ENCODE measurements around the gene DQX1. TPM values are rescaled to one million over a fixed set of nuclear protein-coding genes. Genes with fewer than 3 reads are reported as not detected.
A peak's percentile ranks its signal among the peaks of the same experiment; 100 is the strongest.

The DQX1 gene
- polyA plus RNA-seq, 2 donors: 3.4 to 7.3 TPM

DNA sequence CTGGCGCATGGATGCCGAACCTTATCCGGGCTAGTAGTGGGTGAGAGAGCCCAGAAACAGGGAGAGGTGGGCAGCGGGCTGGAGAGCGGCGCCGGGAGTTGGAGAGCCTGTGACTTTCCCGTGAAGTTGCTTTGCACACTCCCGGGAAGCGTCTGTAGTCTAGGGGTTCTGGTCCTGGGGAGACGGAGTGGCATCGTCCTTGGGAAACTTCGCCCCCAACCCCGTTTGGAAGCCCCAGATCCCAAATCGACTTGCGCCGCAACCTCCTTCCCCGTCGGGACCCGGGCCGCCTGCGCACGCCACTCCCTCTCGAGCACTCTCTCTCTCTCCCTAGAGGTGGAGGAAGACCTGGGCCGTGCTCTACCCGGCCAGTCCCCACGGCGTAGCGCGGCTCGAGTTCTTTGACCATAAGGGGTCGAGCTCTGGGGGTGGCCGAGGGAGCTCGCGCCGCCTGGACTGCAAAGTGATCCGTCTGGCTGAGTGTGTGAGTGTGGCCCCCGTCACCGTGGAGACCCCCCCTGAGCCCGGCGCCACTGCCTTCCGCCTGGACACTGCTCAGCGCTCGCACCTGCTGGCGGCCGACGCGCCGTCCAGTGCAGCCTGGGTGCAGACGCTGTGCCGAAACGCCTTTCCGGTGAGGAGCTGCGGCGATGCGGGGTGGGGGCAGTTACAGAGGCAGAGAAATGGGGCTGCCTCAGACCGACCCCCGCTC, 28.9 kb upstream of the DQX1 start:
- WGBS, 2 donors: 11 to 19% methylated on average over 56 to 58 of the region's 58 CpGs
- H3K27ac ChIP-seq (ENCODE audit: low read depth in 2 of 2, low read length in 1 of 2): peak overlapping the region; percentile 77 to 81
- peaks cover 0 to 7% of the 10 kb centered on the region in 2 donors for H3K4me1 ChIP-seq (ENCODE audit: control insufficient read depth in 2 of 2, insufficient read depth in 2 of 2, low read length in 1 of 2)
- H3K27me3 ChIP-seq (ENCODE audit: control insufficient read depth in 1 of 2, insufficient read depth in 2 of 2, low read length in 2 of 2): no peaks in the 10 kb centered on the region
- H3K9me3 ChIP-seq (ENCODE audit: control insufficient read depth in 2 of 2, insufficient read depth in 1 of 2, low read depth in 1 of 2, low read length in 1 of 2): no peaks in the 10 kb centered on the region
- peaks cover 0 to 6% of the 10 kb centered on the region in 2 donors for H3K36me3 ChIP-seq (ENCODE audit: control insufficient read depth in 2 of 2, insufficient read depth in 2 of 2, low read length in 1 of 2)
- peak overlapping the region; percentile 44 to 59 for H3K4me3 ChIP-seq (ENCODE audit: low read depth in 1 of 2, low read length in 2 of 2)

DNA sequence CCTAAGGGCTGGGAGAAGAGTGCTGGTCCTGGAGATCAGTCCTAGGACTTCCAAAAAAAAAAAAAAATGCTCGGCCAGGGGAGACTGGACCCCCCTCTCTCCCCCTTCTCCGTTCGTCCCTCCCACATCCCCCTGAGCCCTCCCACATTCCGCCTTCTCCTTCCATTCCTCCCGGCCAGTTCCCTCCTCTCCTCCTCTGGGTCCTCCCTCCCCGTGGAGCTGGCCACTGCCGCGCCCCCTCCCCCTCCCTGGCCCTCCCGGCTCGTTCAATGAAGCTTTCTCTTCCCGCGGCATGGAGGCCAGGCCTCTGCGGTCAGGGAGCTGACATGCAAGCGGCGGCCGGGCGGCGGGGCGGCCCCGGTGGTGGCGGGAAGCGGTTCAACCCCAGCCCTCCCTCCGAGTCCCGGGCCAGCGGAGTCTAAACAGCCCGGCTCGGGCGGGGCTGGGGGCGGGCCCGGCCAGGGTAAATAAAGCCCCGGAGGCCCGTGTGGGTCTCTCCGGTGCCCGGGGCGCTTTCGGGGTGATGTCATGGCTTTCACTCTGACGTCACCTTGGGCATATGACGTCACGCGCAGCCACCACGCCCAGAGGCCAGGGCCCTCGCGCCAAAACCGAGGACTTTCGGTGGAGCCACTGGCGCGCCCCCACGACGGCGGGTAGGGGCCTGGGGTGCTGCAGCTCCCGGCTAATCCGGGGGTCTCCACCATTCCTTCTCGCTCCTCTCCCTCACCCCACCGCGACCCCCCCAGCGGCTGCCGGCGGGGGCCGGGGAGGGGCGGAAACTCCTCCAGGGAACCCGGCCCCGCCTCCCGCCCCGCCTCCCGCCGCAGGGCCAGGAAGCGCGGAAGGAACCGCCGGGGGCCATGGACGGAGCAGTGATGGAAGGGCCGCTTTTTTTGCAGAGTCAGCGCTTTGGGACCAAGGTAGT, 28.1 kb upstream of the DQX1 start, which contains the start of the genes DOK1 and LOXL3:
TSS of gene DOK1 (plus strand) at position 829 of the 928 bp plus-strand sequence. CDS start at position 864, 35 bp downstream.
TSS of gene LOXL3 (minus strand) at position 51 of the 928 bp plus-strand sequence. CDS start 1,308 bp downstream, outside the sequence.
- no peaks in the 10 kb centered on the region for H3K27me3 ChIP-seq (ENCODE audit: control insufficient read depth in 1 of 2, insufficient read depth in 2 of 2, low read length in 2 of 2)
- H3K4me3 ChIP-seq (ENCODE audit: low read depth in 1 of 2, low read length in 2 of 2): peak within 1 kb of the TSS; percentile 44 to 59
- H3K9me3 ChIP-seq (ENCODE audit: control insufficient read depth in 2 of 2, insufficient read depth in 1 of 2, low read depth in 1 of 2, low read length in 1 of 2): no peaks in the 10 kb centered on the region
- peaks cover 0 to 6% of the 10 kb centered on the region in 2 donors for H3K36me3 ChIP-seq (ENCODE audit: control insufficient read depth in 2 of 2, insufficient read depth in 2 of 2, low read length in 1 of 2)
- WGBS, 2 donors: 1% methylated on average over 57 to 73 of the region's 73 CpGs
- peak within 1 kb of the TSS; percentile 77 to 81 for H3K27ac ChIP-seq (ENCODE audit: low read depth in 2 of 2, low read length in 1 of 2)
- peaks cover 3 to 12% of the 10 kb centered on the region in 2 donors for H3K4me1 ChIP-seq (ENCODE audit: control insufficient read depth in 2 of 2, insufficient read depth in 2 of 2, low read length in 1 of 2)

DNA sequence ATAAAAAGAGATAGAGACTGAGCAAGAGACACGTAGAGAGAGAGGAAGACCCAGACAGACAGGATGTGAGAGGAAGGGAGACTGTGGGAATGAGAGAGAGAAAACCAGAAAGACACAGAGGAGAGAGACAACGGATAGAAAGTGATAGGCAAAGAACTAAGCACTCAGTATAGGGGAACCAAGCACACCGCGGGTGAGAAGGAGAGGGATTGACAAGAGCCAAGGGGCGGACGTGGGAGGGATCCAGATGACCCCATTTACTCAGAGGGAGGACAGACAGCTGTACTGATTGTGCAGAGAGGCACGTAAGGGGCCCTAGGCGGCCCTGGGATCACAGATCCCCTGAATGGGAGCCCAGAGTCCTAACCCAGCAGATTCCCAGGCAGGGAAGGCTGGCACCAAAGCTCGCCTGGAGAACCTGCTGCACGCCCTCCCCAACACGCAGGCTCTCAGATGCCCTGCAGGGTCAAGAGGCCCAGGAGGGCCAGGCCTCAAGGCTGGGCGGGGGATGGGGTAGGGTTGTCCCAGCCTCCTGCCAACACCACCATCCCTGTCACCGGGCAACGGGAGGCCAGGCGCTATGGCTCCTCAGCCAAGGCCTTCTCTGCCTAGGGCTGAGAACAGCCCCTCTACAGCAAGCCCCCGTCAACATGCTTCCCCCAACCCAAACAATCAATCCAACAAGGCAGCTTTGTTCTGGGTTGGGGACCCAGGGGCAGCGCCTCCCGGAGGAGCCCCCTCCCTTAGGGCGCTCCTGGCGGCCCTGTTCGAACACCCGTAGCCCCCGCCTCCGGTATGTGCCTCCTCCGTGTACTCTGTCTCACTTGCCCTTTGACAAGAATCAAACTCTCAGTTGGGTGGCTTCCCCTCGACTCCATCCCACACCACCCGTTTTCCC, 27.1 kb upstream of the DQX1 start:
- peaks cover 0 to 6% of the 10 kb centered on the region in 2 donors for H3K36me3 ChIP-seq (ENCODE audit: control insufficient read depth in 2 of 2, insufficient read depth in 2 of 2, low read length in 1 of 2)
- H3K4me3 ChIP-seq (ENCODE audit: low read depth in 1 of 2, low read length in 2 of 2): peak overlapping the region; percentile 21 to 44
- peak overlapping the region in 1 of 2 donors; percentile 28 for H3K27ac ChIP-seq (ENCODE audit: low read depth in 2 of 2, low read length in 1 of 2)
- peaks cover 3 to 12% of the 10 kb centered on the region in 2 donors for H3K4me1 ChIP-seq (ENCODE audit: control insufficient read depth in 2 of 2, insufficient read depth in 2 of 2, low read length in 1 of 2)
- 61 to 63% methylated on average over 27 of the region's 27 CpGs for WGBS, 2 donors
- no peaks in the 10 kb centered on the region for H3K9me3 ChIP-seq (ENCODE audit: control insufficient read depth in 2 of 2, insufficient read depth in 1 of 2, low read depth in 1 of 2, low read length in 1 of 2)
- no peaks in the 10 kb centered on the region for H3K27me3 ChIP-seq (ENCODE audit: control insufficient read depth in 1 of 2, insufficient read depth in 2 of 2, low read length in 2 of 2)

DNA sequence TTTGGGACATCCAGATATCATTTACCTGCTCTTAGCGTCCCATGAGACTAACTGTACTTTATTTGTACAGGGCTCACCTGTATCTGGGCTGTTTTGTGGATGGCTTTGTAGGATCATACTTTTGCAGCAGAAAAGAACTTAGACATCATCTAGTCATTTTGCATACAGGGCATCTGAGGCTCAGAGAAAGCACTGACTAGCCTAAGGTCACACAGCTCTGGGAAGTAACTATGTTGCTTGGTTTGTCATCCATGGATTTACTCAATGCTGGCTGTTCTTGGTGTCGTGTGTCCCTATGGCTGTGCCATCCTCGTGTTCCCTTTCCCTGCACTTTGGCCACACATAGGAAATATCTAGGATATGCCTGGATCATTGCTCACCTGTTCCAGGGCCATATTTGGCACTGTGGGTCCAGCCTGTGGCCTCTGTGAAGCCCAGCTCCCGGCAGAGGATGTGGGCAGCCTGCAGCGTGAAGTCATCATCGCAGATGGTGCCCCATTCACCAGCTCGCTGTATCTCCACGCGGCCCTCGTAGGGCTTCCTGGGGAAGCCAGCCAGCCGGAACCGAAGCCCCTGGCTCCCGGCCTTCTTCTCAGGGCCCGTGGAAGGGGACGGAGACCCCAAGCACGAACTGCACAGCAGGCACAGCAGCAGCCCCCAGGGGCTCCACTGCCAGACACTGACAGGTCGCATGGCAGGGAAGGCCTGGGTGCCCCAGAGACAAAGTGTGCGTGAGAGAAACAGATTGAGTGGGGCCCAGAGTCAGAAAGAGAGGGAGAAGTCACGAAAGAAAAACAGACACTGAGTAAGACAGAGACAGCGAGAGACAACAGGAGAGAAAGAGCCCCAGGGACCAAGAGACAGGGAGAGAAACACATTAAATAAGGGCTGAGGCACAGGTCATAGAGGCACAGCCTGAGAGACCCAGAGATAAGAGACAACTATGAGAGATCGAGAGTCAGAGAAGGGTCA, 26.2 kb upstream of the DQX1 start:
- Histone ChIP-seq H3K36me3 (ENCODE audit: control insufficient read depth in 2 of 2, insufficient read depth in 2 of 2, low read length in 1 of 2) (peaks cover 0 to 6% of the 10 kb centered on the region in 2 donors), H3K4me3 (ENCODE audit: low read depth in 1 of 2, low read length in 2 of 2) (no peak overlapping the region), H3K4me1 (ENCODE audit: control insufficient read depth in 2 of 2, insufficient read depth in 2 of 2, low read length in 1 of 2) (peaks cover 3 to 12% of the 10 kb centered on the region in 2 donors), H3K9me3 (ENCODE audit: control insufficient read depth in 2 of 2, insufficient read depth in 1 of 2, low read depth in 1 of 2, low read length in 1 of 2) (no peaks in the 10 kb centered on the region), H3K27me3 (ENCODE audit: control insufficient read depth in 1 of 2, insufficient read depth in 2 of 2, low read length in 2 of 2) (no peaks in the 10 kb centered on the region), H3K27ac (ENCODE audit: low read depth in 2 of 2, low read length in 1 of 2) (no peak overlapping the region)
- 84 to 86% methylated on average over 21 of the region's 21 CpGs for WGBS, 2 donors

DNA sequence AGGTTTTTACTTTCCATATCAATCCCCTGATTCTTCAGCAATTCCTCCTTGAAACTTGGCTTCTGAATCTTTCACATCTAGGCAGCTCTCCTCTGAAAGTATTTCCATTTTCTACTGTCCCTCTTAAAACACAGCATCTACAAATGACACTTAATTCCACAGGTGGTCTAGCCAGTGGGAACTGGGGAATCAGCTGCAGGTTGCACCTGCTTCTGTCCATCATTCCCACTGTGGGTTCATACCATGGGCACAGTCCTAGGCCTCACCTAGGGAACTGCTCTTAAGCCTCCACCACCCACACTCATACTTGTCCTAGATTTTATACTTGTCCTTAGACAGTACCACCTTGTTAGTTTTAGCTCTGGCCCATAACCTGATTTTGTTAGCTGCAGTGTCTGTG, 25.5 kb upstream of the DQX1 start:
- H3K4me1 ChIP-seq (ENCODE audit: control insufficient read depth in 2 of 2, insufficient read depth in 2 of 2, low read length in 1 of 2): peaks cover 3 to 12% of the 10 kb centered on the region in 2 donors
- no peak overlapping the region for H3K4me3 ChIP-seq (ENCODE audit: low read depth in 1 of 2, low read length in 2 of 2)
- no peaks in the 10 kb centered on the region for H3K27me3 ChIP-seq (ENCODE audit: control insufficient read depth in 1 of 2, insufficient read depth in 2 of 2, low read length in 2 of 2)
- H3K27ac ChIP-seq (ENCODE audit: low read depth in 2 of 2, low read length in 1 of 2): no peak overlapping the region
- H3K36me3 ChIP-seq (ENCODE audit: control insufficient read depth in 2 of 2, insufficient read depth in 2 of 2, low read length in 1 of 2): no peaks in the 10 kb centered on the region
- no peaks in the 10 kb centered on the region for H3K9me3 ChIP-seq (ENCODE audit: control insufficient read depth in 2 of 2, insufficient read depth in 1 of 2, low read depth in 1 of 2, low read length in 1 of 2)

DNA sequence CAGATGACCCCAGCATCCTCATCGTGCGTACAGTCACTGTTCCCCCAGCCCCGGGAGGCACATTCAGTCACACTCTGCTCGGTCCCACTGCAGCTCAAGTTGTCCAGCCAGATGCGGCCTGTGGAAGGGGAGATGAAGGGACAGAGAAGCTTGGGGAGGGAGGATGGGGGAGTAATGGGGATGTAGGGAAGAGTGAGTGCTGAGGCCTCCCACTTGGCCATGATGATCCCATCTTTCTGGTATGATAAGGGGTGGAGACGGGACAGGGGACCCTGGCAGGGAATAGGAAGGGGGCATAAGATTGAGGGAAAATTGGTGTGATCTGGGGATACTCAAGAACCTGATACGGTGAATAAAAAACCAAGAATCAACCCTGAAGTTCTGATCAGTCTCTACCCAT, 24.2 kb upstream of the DQX1 start:
- H3K4me3 ChIP-seq (ENCODE audit: low read depth in 1 of 2, low read length in 2 of 2): no peak overlapping the region
- H3K4me1 ChIP-seq (ENCODE audit: control insufficient read depth in 2 of 2, insufficient read depth in 2 of 2, low read length in 1 of 2): peaks cover 3 to 9% of the 10 kb centered on the region in 2 donors
- no peaks in the 10 kb centered on the region for H3K27me3 ChIP-seq (ENCODE audit: control insufficient read depth in 1 of 2, insufficient read depth in 2 of 2, low read length in 2 of 2)
- WGBS, 2 donors: 93 to 94% methylated on average over 7 of the region's 7 CpGs
- no peaks in the 10 kb centered on the region for H3K36me3 ChIP-seq (ENCODE audit: control insufficient read depth in 2 of 2, insufficient read depth in 2 of 2, low read length in 1 of 2)
- no peak overlapping the region for H3K27ac ChIP-seq (ENCODE audit: low read depth in 2 of 2, low read length in 1 of 2)
- H3K9me3 ChIP-seq (ENCODE audit: control insufficient read depth in 2 of 2, insufficient read depth in 1 of 2, low read depth in 1 of 2, low read length in 1 of 2): no peaks in the 10 kb centered on the region

DNA sequence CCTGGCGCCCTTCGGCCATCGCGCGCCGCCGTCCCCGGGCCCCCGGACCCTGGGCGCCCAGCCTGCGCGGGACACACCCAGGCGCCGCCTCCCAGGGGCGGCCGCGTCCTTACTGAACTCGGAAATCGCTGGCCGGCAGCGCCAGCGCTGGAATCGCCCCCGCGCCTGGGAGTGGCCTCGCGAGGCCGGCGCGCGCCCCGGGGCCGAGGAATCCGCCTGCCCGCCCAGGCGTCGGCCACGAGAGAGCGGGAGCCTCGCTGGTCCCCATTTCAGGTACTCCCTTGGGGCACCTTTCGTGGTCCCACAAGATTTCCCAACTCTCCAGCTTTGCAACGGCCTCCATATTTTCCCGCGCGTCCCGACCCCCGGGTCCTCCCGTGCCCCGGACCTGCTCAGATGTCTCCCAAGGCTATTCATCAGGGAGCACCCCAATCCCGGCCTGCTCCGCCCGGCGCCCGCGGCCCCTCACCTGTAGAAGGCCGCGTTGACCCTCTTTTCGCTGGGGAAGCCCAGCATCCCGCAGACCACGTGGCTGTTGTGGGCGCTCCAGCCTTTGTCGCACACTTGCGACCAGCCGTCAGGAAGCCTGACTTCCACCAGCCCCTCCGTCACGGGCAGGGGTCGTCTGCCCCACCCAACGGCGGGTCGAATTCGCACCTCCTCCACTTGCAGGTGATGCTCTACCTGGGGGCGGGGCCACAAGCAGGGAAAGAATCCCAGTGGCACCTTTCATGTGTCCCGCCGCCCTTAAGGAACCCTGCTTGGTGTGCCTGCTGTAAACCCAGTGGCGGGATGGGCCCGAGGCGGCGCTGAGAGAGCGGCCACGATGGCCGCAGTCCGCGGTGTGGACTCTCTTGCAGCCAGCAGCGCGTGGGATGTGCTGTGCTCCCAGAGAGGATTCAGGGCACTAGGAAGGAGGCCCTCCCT, 23.1 kb upstream of the DQX1 start:
- Histone ChIP-seq H3K4me3 (ENCODE audit: low read depth in 1 of 2, low read length in 2 of 2) (peak overlapping the region; percentile 38 to 49), H3K9me3 (ENCODE audit: control insufficient read depth in 2 of 2, insufficient read depth in 1 of 2, low read depth in 1 of 2, low read length in 1 of 2) (no peaks in the 10 kb centered on the region), H3K4me1 (ENCODE audit: control insufficient read depth in 2 of 2, insufficient read depth in 2 of 2, low read length in 1 of 2) (peaks cover 3 to 5% of the 10 kb centered on the region in 2 donors), H3K27me3 (ENCODE audit: control insufficient read depth in 1 of 2, insufficient read depth in 2 of 2, low read length in 2 of 2) (no peaks in the 10 kb centered on the region), H3K36me3 (ENCODE audit: control insufficient read depth in 2 of 2, insufficient read depth in 2 of 2, low read length in 1 of 2) (no peaks in the 10 kb centered on the region), H3K27ac (ENCODE audit: low read depth in 2 of 2, low read length in 1 of 2) (peak overlapping the region; percentile 6 to 47)
- 4 to 5% methylated on average over 80 to 85 of the region's 85 CpGs for WGBS, 2 donors
